SK-N-SH (cell line): ENCODE data around the gene SAA2. TPM values are rescaled to one million over a fixed set of nuclear protein-coding genes. Genes with fewer than 3 reads are reported as not detected.

ENCODE experiments used
- CTCF ChIA-PET: fragments of 300-600, 350-600 bp; formaldehyde crosslinking; extraction: SDS; loops from one replicate; lab custom pipeline; 2021; lab: Yijun Ruan, JAX
- POLR2A ChIA-PET: fragments of 350-600 bp; sonication (Branson Sonifier 250); formaldehyde crosslinking; extraction: SDS; loops from one replicate; lab custom pipeline; 2020; ENCODE audit warnings: antibody characterized with exemption, inconsistent platforms; lab: Yijun Ruan, JAX
- DNase-seq: peaks from one replicate; pipeline ENCODE4 v3.0.0; 2012
- H2AFZ ChIP-seq: fragments of 200-600 bp; sonication (generic); 2 replicates; pipeline ENCODE4 v1.8.1; 2016; ENCODE audit warnings: antibody characterized with exemption, mild to moderate bottlenecking, low read depth
- H3F3A ChIP-seq: fragments of 200-600 bp; sonication (generic); replicated peaks from 2 replicates; pipeline ENCODE3; 2016; ENCODE audit warnings: antibody characterized with exemption, mild to moderate bottlenecking; ENCODE audit not compliant: insufficient read depth
- H3K27ac ChIP-seq, 2 experiments: fragments of 200-500 bp in 1 of 2; fragments of 200-600 bp in 1 of 2; sonication (Bioruptor generic) in 1 of 2; sonication (generic), shearing (Covaris generic) in 1 of 2; 2 replicates each; pipeline versions ENCODE4 v1.5.1 to v1.6.1; 2014 to 2016; ENCODE audit warnings: low read depth in 2 of 2, inconsistent platforms in 1 of 2, low read length in 1 of 2, mild to moderate bottlenecking in 1 of 2, mixed read lengths in 1 of 2
- H3K27me3 ChIP-seq: fragments of 200-600 bp; sonication (generic), shearing (Covaris generic); 2 replicates; pipeline ENCODE4 v1.6.1; 2016; ENCODE audit warnings: mixed run types; ENCODE audit not compliant: insufficient read depth
- H3K36me3 ChIP-seq, 2 experiments: fragments of 200-500 bp in 1 of 2; fragments of 200-600 bp in 1 of 2; sonication (Bioruptor generic) in 1 of 2; sonication (generic) in 1 of 2; replicated peaks in 1 of 2; 2 replicates each; pipeline versions ENCODE3 to v1.5.1; 2014 to 2016; ENCODE audit warnings: low read length in 1 of 2, mild to moderate bottlenecking in 1 of 2; ENCODE audit not compliant: insufficient read depth in 2 of 2, control insufficient read depth in 1 of 2
- H3K4me1 ChIP-seq, 2 experiments: fragments of 200-500 bp in 1 of 2; fragments of 200-600 bp in 1 of 2; sonication (Bioruptor generic) in 1 of 2; sonication (generic), shearing (Covaris generic) in 1 of 2; 2 replicates each; pipeline versions ENCODE4 v1.5.1 to v1.6.1; 2014 to 2016; ENCODE audit warnings: low read depth in 1 of 2, low read length in 1 of 2, mixed run types in 1 of 2; ENCODE audit not compliant: insufficient read depth in 2 of 2, control insufficient read depth in 1 of 2
- H3K4me2 ChIP-seq: fragments of 200-600 bp; sonication (generic), shearing (Covaris generic); 2 replicates; pipeline ENCODE4 v1.6.1; 2017; ENCODE audit warnings: mixed run types
- H3K4me3 ChIP-seq, 2 experiments: fragments of 200-500 bp in 1 of 2; fragments of 200-600 bp in 1 of 2; sonication (Bioruptor generic) in 1 of 2; sonication (generic), shearing (Covaris generic) in 1 of 2; 2 replicates each; pipeline versions ENCODE4 v1.5.1 to v1.8.1; 2014 to 2016; ENCODE audit warnings: low read depth in 2 of 2, inconsistent platforms in 1 of 2, low read length in 1 of 2, mild to moderate bottlenecking in 1 of 2, mixed read lengths in 1 of 2, moderate library complexity in 1 of 2
- H3K79me2 ChIP-seq: fragments of 200-600 bp; sonication (generic); 2 replicates; pipeline ENCODE4 v1.8.1; 2017; ENCODE audit warnings: mild to moderate bottlenecking; ENCODE audit not compliant: insufficient read depth
- H3K9ac ChIP-seq: fragments of 200-600 bp; sonication (generic); 2 replicates; pipeline ENCODE4 v1.6.1; 2017; ENCODE audit warnings: mixed run types
- H3K9me2 ChIP-seq: fragments of 200-600 bp; sonication (generic); 2 replicates; pipeline ENCODE4 v1.6.1; 2017; ENCODE audit warnings: mixed run types
- H3K9me3 ChIP-seq: fragments of 200-600 bp; sonication (generic); 2 replicates; pipeline ENCODE4 v1.6.1; 2017; ENCODE audit warnings: mixed run types, mild to moderate bottlenecking, moderate library complexity
- H4K20me1 ChIP-seq: fragments of 200-600 bp; sonication (generic); 2 replicates; pipeline ENCODE4 v1.6.1; 2017; ENCODE audit warnings: mild to moderate bottlenecking, mixed run types; ENCODE audit not compliant: insufficient read depth
- CHD2 ChIP-seq: fragments of 150-350 bp; IDR thresholded peaks from 2 replicates; pipeline ENCODE4 v1.6.1; 2018; ENCODE audit warnings: low read length; ENCODE audit not compliant: partially characterized antibody
- EZH2phosphoT487 ChIP-seq: fragments of 200-600 bp; sonication (generic); IDR thresholded peaks from 2 replicates; pipeline ENCODE4 v1.6.1; 2017; ENCODE audit warnings: low read depth, mixed run types, mild to moderate bottlenecking, antibody characterized with exemption, moderate library complexity, borderline replicate concordance
- FOSL2 ChIP-seq: IDR thresholded peaks from 2 replicates; pipeline ENCODE4 v1.4.0; 2012; ENCODE audit warnings: low read depth, mild to moderate bottlenecking, moderate library complexity, borderline replicate concordance
- FOXM1 ChIP-seq: IDR thresholded peaks from 2 replicates; pipeline ENCODE4 v1.4.0; 2012; ENCODE audit warnings: low read depth, mild to moderate bottlenecking
- JUND ChIP-seq: IDR thresholded peaks from 2 replicates; pipeline ENCODE4 v1.4.0; 2012
- MXI1 ChIP-seq: IDR thresholded peaks from 2 replicates; pipeline ENCODE4 v1.6.1; 2012; ENCODE audit warnings: mild to moderate bottlenecking, low read depth, low read length, improper control_type of control experiment
- POLR2AphosphoS5 ChIP-seq: IDR thresholded peaks from 2 replicates; pipeline ENCODE4 v1.6.1; 2012; ENCODE audit warnings: low read depth, low read length
- RAD21 ChIP-seq: IDR thresholded peaks from 2 replicates; pipeline ENCODE4 v1.6.1; 2012; ENCODE audit warnings: mild to moderate bottlenecking, low read length
- RCOR1 ChIP-seq: fragments of 150-350 bp; IDR thresholded peaks from 2 replicates; pipeline ENCODE4 v1.6.1; 2017; ENCODE audit warnings: antibody characterized with exemption, low read length
- RFX5 ChIP-seq: IDR thresholded peaks from 2 replicates; pipeline ENCODE4 v1.6.1; 2012; ENCODE audit warnings: mild to moderate bottlenecking, improper control_type of control experiment, low read length
- RXRA ChIP-seq: IDR thresholded peaks from 2 replicates; pipeline ENCODE4 v1.4.0; 2012; ENCODE audit warnings: low read depth, mild to moderate bottlenecking, borderline replicate concordance
- SIN3A ChIP-seq: IDR thresholded peaks from 2 replicates; pipeline ENCODE4 v1.6.1; 2012; ENCODE audit warnings: low read depth, mild to moderate bottlenecking, low read length, moderate library complexity, borderline replicate concordance
- TAF1 ChIP-seq: IDR thresholded peaks from 2 replicates; pipeline ENCODE4 v1.6.1; 2012; ENCODE audit warnings: low read depth, mild to moderate bottlenecking, low read length, moderate library complexity, borderline replicate concordance
- TEAD4 ChIP-seq: IDR thresholded peaks from 2 replicates; pipeline ENCODE4 v1.4.0; 2012; ENCODE audit warnings: mild to moderate bottlenecking, borderline replicate concordance; ENCODE audit not compliant: insufficient read depth
- WGBS: methylation state at CpG from one replicate; pipeline ENCODE4 v1.1.6; 2017; ENCODE audit warnings: low lambda C conversion rate; 5-methylcytosine and 5-hydroxymethylcytosine counted together
- polyA plus RNA-seq, 3 experiments: library from polyadenylated mRNA; depleted of rRNA; stranded (reverse); fragments of >200 nt; gene quantifications; 2 replicates each; pipeline ENCODE4 v1.2.3, GENCODE V29; 2012
- TF ChIP-seq, protein P1 (sequence below): fragments of 150-350 bp; IDR thresholded peaks from 2 replicates; pipeline ENCODE4 v1.6.1; 2016; ENCODE audit warnings: mild to moderate bottlenecking, low read depth, low read length
- TF ChIP-seq, protein P2 (sequence below): fragments of 150-350 bp; IDR thresholded peaks from 2 replicates; pipeline ENCODE4 v1.6.1; 2017; ENCODE audit warnings: antibody characterized with exemption, low read length, low read depth, borderline replicate concordance
- TF ChIP-seq, protein P3 (sequence below): IDR thresholded peaks from 2 replicates; pipeline ENCODE4 v1.4.0; 2012; ENCODE audit warnings: low read depth

SAA2 gene
- polyA plus RNA-seq, 1 of the 3 experiments (the other 2 are of a cell fraction): not detected

DNA sequence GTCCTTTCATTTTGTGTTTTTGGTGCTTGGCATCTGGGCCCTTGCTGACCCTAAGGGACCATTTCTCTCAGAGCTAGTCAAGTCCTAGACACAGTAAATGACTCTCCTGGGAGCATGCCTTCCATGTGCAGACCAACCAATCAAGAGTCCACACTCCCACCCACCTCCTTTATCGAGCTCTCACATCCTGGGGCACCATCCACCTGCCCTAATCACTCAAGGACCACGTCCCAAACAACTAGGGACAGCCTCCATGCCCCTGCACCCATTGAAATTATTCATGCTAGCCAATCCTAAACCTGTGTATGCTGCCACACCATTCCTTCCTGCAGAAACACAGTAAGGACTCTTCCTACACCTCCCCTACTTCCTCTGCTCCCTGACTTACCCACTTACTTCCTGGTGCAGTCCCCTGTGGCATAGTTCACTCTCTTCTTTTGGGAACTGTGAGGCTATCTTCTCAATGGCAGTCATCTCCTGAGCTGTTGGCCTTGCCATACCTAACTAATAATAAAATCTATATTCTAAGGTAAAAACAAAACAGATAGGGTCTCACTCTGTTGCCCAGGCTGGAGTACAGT, 6.4 kb upstream of the SAA2 start:
- ChIA-PET CTCF (interaction anchor here (0.6 to 2.3 kb wide), 2 partner anchors 11 to 839 kb away, joined by 3 to 11 read pairs; no protein-coding TSS in a partner anchor), POLR2A (no interaction called here)
- H3K9me2 ChIP-seq: no peaks in the 10 kb centered on the region
- no peak overlapping the region for H2AFZ ChIP-seq
- no peak overlapping the region for H3K27ac ChIP-seq
- H3K4me3 ChIP-seq: no peak overlapping the region
- no peaks in the 10 kb centered on the region for H3K36me3 ChIP-seq
- no peaks in the 10 kb centered on the region for H3K4me1 ChIP-seq
- H3F3A ChIP-seq: no peaks in the 10 kb centered on the region
- TF ChIP-seq FOSL2 (no peak), RXRA (no peak), POLR2AphosphoS5 (no peak), RCOR1 (no peak), JUND (no peak), FOXM1 (no peak), MXI1 (no peak), SIN3A (no peak), TAF1 (no peak), RAD21 (no peak)
- TF ChIP-seq, protein P1, sequence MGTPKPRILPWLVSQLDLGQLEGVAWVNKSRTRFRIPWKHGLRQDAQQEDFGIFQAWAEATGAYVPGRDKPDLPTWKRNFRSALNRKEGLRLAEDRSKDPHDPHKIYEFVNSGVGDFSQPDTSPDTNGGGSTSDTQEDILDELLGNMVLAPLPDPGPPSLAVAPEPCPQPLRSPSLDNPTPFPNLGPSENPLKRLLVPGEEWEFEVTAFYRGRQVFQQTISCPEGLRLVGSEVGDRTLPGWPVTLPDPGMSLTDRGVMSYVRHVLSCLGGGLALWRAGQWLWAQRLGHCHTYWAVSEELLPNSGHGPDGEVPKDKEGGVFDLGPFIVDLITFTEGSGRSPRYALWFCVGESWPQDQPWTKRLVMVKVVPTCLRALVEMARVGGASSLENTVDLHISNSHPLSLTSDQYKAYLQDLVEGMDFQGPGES: no peak
- TF ChIP-seq, protein P2, sequence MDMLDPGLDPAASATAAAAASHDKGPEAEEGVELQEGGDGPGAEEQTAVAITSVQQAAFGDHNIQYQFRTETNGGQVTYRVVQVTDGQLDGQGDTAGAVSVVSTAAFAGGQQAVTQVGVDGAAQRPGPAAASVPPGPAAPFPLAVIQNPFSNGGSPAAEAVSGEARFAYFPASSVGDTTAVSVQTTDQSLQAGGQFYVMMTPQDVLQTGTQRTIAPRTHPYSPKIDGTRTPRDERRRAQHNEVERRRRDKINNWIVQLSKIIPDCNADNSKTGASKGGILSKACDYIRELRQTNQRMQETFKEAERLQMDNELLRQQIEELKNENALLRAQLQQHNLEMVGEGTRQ: no peak
- no peaks in the 10 kb centered on the region for H3K9me3 ChIP-seq
- H3K4me2 ChIP-seq: no peak overlapping the region
- H3K27me3 ChIP-seq: no peaks in the 10 kb centered on the region
- H3K79me2 ChIP-seq: no peaks in the 10 kb centered on the region
- H4K20me1 ChIP-seq: no peaks in the 10 kb centered on the region
- DNase-seq: no peak
- no peak overlapping the region for H3K9ac ChIP-seq
- WGBS: 21% methylated on average over 2 of the region's 2 CpGs

DNA sequence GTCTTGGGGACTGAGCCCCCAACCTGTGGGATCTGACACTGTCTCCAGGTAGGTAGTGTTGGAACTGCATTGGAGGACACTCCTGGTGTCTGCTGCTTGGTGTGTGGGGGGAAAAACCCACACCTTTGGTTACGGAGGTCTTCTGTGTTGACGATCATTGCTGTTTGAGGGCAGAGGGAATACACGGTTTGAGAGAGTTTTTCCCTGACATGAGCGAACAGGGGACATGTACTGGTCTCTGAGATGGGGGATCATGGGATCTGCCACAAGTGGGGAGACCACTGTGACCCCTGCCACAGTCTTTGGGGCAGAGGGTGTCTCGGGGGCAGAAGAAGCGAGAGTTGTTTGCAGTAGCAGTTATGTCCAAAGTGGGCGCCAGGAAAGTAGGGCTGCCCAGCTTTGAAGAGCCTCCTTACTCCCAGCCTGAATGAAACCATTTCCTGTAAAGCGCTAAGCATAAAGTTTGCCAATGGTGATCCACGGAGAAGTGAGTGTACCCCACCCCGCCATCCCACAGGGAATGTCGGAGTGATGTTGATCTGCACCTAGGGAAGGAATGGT, 5.4 kb upstream of the SAA2 start:
- CTCF ChIA-PET: no interaction called here
- WGBS: 64% methylated on average over 11 of the region's 11 CpGs

More for the DNA sequence above, 5.4 kb upstream of the SAA2 start:
- no peaks in the 10 kb centered on the region for H3K4me1 ChIP-seq
- no peak for DNase-seq
- no peaks in the 10 kb centered on the region for H3K27me3 ChIP-seq
- no peaks in the 10 kb centered on the region for H3F3A ChIP-seq
- H2AFZ ChIP-seq: no peak overlapping the region
- no peak overlapping the region for H3K4me2 ChIP-seq
- H3K79me2 ChIP-seq: no peaks in the 10 kb centered on the region
- POLR2A ChIA-PET: no interaction called here
- H3K36me3 ChIP-seq: no peaks in the 10 kb centered on the region
- no peaks in the 10 kb centered on the region for H4K20me1 ChIP-seq
- no peak overlapping the region for H3K4me3 ChIP-seq
- no peak overlapping the region for H3K27ac ChIP-seq
- no peaks in the 10 kb centered on the region for H3K9me2 ChIP-seq
- no peak overlapping the region for H3K9ac ChIP-seq
- TF ChIP-seq CHD2 (no peak), RFX5 (no peak), EZH2phosphoT487 (no peak), RXRA (no peak), TEAD4 (no peak), RCOR1 (no peak)
- TF ChIP-seq, protein P3, sequence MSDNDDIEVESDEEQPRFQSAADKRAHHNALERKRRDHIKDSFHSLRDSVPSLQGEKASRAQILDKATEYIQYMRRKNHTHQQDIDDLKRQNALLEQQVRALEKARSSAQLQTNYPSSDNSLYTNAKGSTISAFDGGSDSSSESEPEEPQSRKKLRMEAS: no peak
- H3K9me3 ChIP-seq: no peaks in the 10 kb centered on the region
